NCI-H524 treated with DMSO at 0.1 percent for 48 hours (cell line): ENCODE measurements around the gene ST6GALNAC3.

ENCODE experiments used
- DNase-seq: peaks from one replicate; lab custom pipeline; 2025; lab: John Stamatoyannopoulos, UW

The ST6GALNAC3 gene

DNA sequence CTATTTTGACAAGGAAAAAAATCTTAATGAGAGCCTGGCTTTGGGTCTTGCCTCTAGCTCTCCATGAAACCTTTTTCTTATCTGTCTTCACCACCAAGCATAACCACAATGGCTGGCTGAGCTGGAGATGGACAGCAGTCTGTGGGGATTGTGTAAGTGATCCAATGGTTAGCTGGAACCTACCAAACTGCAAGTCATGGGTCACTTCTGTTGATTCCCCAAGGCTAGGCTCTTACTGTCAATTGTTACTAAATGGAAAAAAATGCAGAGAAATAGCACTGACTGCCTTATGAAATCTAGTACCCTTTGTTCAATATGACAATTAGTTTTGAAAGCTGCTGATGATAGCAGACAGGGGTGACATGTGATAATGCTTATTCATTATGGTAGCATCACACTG is 359.0 kb downstream of the ST6GALNAC3 start:
- no peak for DNase-seq

DNA sequence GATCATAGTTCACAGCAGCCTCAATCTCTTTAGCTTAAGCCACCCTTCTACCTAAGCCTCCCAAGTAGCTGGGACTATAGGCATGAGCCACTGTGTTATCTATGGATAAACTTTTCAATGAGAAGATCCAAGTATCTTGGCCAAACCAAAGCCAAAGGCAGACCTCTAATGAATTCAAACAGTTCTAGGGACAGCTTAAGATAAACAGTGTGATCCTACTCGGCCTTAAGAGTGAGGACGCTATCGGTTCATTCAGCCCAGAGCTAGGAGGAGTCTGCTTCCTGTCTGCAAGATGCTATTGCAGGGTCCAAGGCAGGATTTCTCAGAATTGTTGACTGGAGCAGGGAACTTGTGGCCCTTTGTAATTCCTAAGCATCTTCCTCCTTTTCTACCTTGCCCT is 368.7 kb downstream of the ST6GALNAC3 start:
- DNase-seq, result no peak

- DNase-seq, result no peak
Measured at GRCh38 chr1:76444773-76445172, 370.2 kb downstream of the ST6GALNAC3 start.

- no peak for DNase-seq
Measured at GRCh38 chr1:76450229-76450628, 375.7 kb downstream of the ST6GALNAC3 start.

- DNase-seq, result no peak
Measured at GRCh38 chr1:76463278-76463677, 388.7 kb downstream of the ST6GALNAC3 start.

DNA sequence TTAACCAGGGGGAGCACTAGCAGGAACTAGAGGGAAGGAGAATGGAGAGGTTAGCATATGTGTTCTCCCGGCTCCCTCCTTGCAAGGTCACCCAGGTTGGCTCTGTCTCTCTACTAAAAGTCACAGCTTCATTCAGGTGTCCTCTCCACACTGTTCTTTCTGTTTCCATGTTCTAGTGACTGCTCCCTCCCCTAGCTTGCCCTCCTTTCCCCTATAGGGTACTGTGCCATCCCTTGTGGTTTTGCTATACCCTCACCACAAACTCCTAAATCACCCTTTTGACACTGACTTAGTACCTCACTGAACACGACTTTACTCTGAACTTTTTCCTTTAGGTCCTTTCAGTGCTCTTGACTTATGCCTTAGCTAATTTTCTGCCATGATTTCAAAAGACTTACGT is 389.3 kb downstream of the ST6GALNAC3 start:
- DNase-seq, result no peak

DNA sequence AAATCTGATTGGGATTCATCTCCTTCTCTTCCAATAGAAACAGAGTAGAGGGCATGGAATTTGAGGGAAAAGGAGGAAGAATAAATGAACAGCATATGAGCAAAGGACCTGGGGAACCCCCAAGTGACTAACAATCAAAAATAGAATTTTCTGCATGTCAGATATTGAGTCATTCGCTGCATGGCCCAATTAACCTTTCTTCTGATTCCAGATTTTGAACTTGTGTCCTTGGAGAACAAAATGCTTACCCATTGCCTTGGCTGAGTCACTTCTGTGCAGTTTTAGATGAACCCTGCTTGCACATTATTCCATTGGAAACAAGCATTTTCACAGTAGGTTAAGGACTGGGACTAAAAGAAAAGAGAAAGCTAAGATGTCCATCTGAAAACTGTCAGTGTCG is 390.5 kb downstream of the ST6GALNAC3 start:
- DNase-seq, result no peak

GRCh38 chr1:76470166-76470565 is 395.6 kb downstream of the ST6GALNAC3 start:
- DNase-seq, result no peak

- no peak for DNase-seq
Measured at GRCh38 chr1:76471536-76471935, 397.0 kb downstream of the ST6GALNAC3 start.

DNA sequence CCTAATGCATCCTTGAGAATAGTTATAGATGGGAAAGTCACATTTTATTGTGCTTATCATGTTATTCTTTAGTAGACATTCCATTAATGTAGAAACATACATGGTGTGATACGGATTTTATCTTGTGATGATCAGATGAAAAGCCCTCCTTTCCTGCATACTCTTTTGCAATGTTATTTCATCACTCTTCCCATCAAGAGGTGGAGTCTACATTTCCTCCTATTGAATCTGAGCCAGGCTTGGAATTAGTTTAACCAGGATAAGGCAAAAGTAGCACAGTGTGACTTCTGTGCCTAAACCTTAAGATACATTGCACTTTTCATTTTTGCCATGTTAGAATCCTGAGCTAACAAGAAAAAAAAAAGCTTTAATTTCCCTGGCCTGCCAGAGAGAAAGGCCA is 399.0 kb downstream of the ST6GALNAC3 start:
- no peak for DNase-seq

- no peak for DNase-seq
Measured at GRCh38 chr1:76474922-76475321, 400.4 kb downstream of the ST6GALNAC3 start.

- no peak for DNase-seq
Measured at GRCh38 chr1:76477156-76477555, 402.6 kb downstream of the ST6GALNAC3 start.

DNA sequence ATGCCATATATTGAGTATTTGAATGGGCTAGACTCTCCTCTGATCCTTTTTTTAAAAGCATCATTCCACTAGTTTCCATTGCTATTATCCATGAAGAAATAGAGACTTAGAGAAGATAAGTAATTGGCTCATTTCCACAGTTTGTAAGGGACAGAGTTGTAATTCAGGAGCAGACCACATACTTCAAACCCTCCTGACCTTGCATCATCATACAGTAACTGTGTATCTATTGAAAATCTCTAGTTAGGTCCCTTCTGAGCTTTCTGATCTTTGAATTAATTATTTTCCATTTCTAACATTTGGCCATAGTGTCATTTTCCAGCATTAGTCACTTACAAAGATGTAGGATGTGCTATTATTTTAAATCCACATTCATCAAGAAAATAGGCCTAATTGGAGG is 406.3 kb downstream of the ST6GALNAC3 start:
- DNase-seq, result no peak

DNA sequence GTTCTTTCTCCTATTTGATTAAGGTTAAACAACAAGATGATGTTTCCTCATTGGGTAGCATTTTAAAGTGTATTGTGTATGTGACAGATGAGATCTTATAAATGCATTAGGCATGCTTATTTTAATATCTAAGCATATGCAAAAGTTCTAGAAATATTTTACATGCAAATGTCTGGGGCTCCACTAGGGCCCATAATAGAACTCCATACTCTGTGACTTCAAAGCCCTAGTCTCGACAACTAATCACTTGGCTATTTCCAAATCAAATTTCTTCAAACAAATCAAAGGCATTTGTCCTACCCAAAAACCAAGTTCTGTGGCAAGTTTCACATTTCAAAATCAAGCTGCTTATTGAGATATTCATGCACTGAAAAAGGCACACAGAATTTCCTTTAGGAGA is 407.1 kb downstream of the ST6GALNAC3 start:
- DNase-seq, result no peak

GRCh38 chr1:76482272-76482671 is 407.7 kb downstream of the ST6GALNAC3 start:
- no peak for DNase-seq

DNA sequence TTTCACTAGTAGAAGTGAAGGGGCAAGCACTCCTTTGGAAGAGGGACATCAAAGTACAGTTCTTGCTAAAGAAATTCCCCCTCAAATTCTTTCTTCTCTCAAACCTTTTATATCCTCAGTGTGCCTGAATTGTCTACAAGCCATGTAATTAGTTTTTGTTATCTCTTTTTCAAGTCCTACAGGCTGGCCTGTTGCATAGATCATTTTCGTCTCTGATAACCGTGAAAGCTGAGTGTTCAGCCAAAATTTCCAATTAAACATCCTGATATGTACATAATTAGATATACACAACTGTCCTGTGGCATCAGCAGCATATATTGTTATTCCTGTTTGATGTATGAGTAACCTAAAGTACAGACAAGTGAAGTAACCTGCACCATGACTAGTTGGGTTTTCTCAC is 417.2 kb downstream of the ST6GALNAC3 start:
- no peak for DNase-seq

GRCh38 chr1:76492752-76493430 is 418.3 kb downstream of the ST6GALNAC3 start:
- no peak for DNase-seq

- DNase-seq, result no peak
Measured at GRCh38 chr1:76494807-76495206, 420.3 kb downstream of the ST6GALNAC3 start.

DNA sequence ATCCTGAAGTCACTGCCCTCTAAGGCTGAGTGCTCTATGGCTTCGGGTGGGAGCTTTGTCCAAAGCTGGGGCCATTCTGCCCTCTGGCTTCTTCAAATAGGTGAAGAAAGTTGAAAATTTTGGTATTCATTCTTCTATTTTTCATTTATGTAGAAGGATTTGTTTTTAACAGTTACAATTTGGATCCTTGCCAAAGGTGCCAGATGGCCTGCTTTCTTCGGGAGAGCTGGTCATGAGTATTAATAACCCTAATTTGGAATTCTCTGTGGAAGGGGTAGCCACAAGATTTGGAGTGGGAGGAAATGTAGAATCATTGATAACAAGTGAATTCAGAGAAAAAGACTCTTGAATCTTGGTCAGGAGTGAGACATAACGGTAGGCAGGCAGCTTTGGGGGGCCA is 422.3 kb downstream of the ST6GALNAC3 start:
- peak; percentile 14 for DNase-seq

DNA sequence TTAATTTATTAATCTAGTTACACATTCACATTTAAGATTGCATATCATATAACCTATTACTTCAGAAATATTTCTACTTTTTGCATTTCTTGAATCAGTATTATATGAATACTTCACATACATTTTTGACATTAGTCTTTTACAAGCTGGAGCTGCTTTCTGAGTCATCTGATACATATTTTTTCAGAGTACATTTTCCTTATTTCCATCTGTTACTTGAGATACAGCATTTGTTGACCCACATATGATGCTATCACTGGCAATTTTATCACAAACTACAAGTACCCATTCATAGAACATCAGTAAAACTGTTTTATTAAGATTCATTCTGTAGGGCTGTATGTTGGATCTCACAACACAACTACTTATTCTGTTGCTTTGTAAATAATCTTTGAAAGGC is 425.6 kb downstream of the ST6GALNAC3 start:
- DNase-seq, result no peak

GRCh38 chr1:76501136-76501535 is 426.6 kb downstream of the ST6GALNAC3 start:
- no peak for DNase-seq

- no peak for DNase-seq
Measured at GRCh38 chr1:76501586-76502219, 427.2 kb downstream of the ST6GALNAC3 start.

- DNase-seq, result no peak
Measured at GRCh38 chr1:76503100-76503499, 428.6 kb downstream of the ST6GALNAC3 start.

DNA sequence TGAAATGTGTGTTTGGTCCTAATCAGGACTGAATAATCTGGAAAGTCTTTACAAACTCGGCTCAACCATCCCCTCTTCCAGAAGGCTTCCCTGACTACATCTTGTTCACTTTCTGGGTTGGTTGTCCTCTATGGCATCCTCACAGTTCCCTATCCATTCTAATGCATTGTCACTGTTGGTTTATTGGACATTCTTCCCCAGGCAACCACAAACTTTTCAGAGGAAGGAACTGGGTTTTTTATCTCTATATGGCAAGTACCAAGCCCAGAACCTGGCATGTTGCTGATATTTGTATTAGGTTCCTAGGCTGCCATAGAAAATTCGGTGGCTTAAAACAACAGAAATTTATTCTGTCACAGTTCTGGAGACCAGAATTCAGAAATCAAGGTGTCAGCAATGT is 429.2 kb downstream of the ST6GALNAC3 start:
- DNase-seq, result no peak
